ENCODE data around the gene WRNIP1.
"Not testable (repeated sequence)": the region's sequence is repeated elsewhere in the genome, so short reads cannot be mapped to it uniquely, and the experiment has no call there.

The WRNIP1 gene

GRCh38 chr6:2790588-2791449 lies 25.6 kb downstream of the WRNIP1 start:
- DNase-seq = no peak

- no peak for DNase-seq
Measured at GRCh38 chr6:2791450-2791974, 26.3 kb downstream of the WRNIP1 start.

- no peak for DNase-seq
Measured at GRCh38 chr6:2792330-2793110, 27.3 kb downstream of the WRNIP1 start.

GRCh38 chr6:2793534-2794151 lies 28.4 kb downstream of the WRNIP1 start:
- no peak for DNase-seq

- no peak for DNase-seq
Measured at GRCh38 chr6:2794171-2794730, 29.1 kb downstream of the WRNIP1 start.

GRCh38 chr6:2795162-2795561 lies 30.0 kb downstream of the WRNIP1 start:
- DNase-seq = no peak

- no peak for DNase-seq
Measured at GRCh38 chr6:2795956-2796355, 30.8 kb downstream of the WRNIP1 start.

- no peak for DNase-seq
Measured at GRCh38 chr6:2796861-2797260, 31.7 kb downstream of the WRNIP1 start.

- DNase-seq = no peak
Measured at GRCh38 chr6:2797564-2798031, 32.4 kb downstream of the WRNIP1 start.

- no peak for DNase-seq
Measured at GRCh38 chr6:2798586-2799134, 33.5 kb downstream of the WRNIP1 start.

- no peak for DNase-seq
Measured at GRCh38 chr6:2799936-2800527, 34.8 kb downstream of the WRNIP1 start.

- DNase-seq = no peak
Measured at GRCh38 chr6:2800552-2801316, 35.5 kb downstream of the WRNIP1 start.

- not testable (repeated sequence) for DNase-seq
Measured at GRCh38 chr6:2801687-2802086, 36.5 kb downstream of the WRNIP1 start.

- DNase-seq = no peak
Measured at GRCh38 chr6:2802521-2803060, 37.4 kb downstream of the WRNIP1 start.

GRCh38 chr6:2803731-2804429 lies 38.7 kb downstream of the WRNIP1 start:
- no peak for DNase-seq

- DNase-seq = no peak
Measured at GRCh38 chr6:2804516-2804915, 39.3 kb downstream of the WRNIP1 start.

- DNase-seq = no peak
Measured at GRCh38 chr6:2805031-2805430, 39.8 kb downstream of the WRNIP1 start.

GRCh38 chr6:2806644-2807043 lies 41.5 kb downstream of the WRNIP1 start:
- no peak for DNase-seq

- DNase-seq = no peak
Measured at GRCh38 chr6:2807342-2808090, 42.3 kb downstream of the WRNIP1 start.

GRCh38 chr6:2809015-2809414 lies 43.8 kb downstream of the WRNIP1 start:
- DNase-seq = no peak

Measured in activated CD4-positive, CD25-positive, alpha-beta regulatory T cell treated with anti-CD3 and anti-CD28 coated beads, Interleukin-2, amount 50 U/mL, for 72 hours (primary cell).